Fibroblast of villous mesenchyme (primary cell): ENCODE data around the gene MUSTN1. TPM values are rescaled to one million over a fixed set of nuclear protein-coding genes. Genes with fewer than 3 reads are reported as not detected.

Experiments used
- DNase-seq: peaks from one replicate; pipeline ENCODE4 v3.0.0-alpha.2; 2010; ENCODE audit warnings: low read depth
- H3K4me3 ChIP-seq: 2 replicates; pipeline ENCODE4 v1.5.1; 2011; ENCODE audit warnings: low read depth, mild to moderate bottlenecking, low read length
- CTCF ChIP-seq: IDR thresholded peaks from 2 replicates; pipeline ENCODE4 v1.5.1; 2012; ENCODE audit warnings: low read depth, mild to moderate bottlenecking, low read length; ENCODE audit not compliant: insufficient read depth
- total RNA-seq: library from RNA; depleted of rRNA; stranded (reverse); fragments of >200 nt; gene quantifications from 2 replicates; pipeline ENCODE4 v1.2.3, GENCODE V29; 2012

The MUSTN1 gene
- total RNA-seq, 1 donor, result not detected

GRCh38 chr3:52790337-52790736 lies 44.5 kb downstream of the MUSTN1 start:
- DNase-seq, result no peak
- no peak overlapping the region for H3K4me3 ChIP-seq
- no peak for TF ChIP-seq CTCF

- TF ChIP-seq CTCF, result no peak
- H3K4me3 ChIP-seq, result no peak overlapping the region
- no peak for DNase-seq
These were observed 45.1 kb downstream of the MUSTN1 start for GRCh38 chr3:52789746-52790040.

GRCh38 chr3:52788890-52789745 lies 45.7 kb downstream of the MUSTN1 start:
- no peak for DNase-seq
- no peak overlapping the region for H3K4me3 ChIP-seq
- TF ChIP-seq CTCF, result no peak

DNA sequence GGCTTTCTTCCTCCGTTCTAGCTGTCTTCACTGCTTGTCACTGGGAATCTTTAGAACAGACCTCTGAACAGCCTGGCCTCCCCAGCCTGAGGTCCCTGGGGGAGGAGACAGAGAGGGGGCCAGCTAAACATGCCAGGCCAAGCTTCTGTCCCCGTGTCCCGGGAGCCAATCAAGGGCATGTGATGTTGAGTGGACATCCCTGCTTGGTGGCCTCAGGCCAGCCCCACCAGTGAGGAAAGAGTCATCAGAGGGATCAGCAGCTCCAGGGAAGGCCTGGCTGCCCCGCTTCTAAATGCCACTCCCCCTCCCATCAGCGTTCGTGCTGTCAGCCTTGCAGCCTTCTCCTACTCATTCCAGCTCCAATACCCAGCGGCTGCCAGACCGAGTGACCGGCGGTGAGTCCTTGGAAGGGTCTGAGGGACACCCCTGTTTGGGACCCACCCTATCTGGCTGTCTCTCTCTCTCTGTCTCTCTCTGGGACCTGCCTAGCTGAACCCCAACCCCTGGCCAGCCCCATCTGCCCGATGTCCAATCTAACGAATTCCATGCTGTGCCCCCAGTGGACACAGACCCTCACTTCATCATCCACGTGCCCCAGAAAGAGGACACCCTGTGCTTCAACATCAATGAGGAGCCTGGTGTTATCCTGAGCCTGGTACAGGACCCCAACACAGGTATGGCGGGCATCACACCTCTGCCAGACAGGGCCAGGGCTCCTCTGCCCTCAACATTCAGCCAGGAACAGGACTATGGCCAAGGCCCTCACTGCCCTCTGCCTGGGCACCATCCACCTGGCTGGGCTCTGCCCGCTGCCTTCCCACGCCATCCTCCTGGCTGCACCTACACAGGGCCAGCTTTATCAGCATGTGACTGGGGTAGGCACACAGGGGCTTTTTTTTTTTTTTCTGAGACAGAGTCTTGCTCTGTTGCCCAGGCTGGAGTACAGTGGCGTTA lies 46.9 kb downstream of the MUSTN1 start:
- no peak overlapping the region for H3K4me3 ChIP-seq
- DNase-seq, result peak; percentile 4
- no peak for TF ChIP-seq CTCF

DNA sequence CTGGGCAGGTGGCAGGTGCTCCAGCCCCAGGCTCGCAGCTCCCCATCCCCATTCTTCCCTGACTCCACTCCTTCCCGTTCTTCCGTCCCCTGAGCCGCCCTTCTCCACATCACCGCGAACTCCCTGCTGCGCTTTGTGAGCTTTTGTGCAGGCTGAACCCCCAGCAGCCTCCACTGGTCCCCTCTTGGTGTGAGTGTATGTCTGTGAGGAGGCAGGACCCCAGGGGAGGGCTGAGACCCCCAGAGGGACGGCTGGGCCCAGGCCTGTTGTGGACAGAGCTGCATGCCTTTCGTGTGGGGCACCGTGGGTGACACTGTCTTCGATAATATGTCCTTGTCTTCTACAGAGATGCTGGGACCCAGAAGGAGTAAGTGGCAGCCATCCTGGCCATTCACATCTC lies 47.6 kb downstream of the MUSTN1 start:
- no peak for TF ChIP-seq CTCF
- no peak for DNase-seq
- no peak overlapping the region for H3K4me3 ChIP-seq

GRCh38 chr3:52786330-52787215 lies 48.2 kb downstream of the MUSTN1 start:
- DNase-seq, result no peak
- H3K4me3 ChIP-seq, result no peak overlapping the region
- TF ChIP-seq CTCF, result no peak
